Neural progenitor cell (in vitro differentiated cells): ENCODE results near the gene HELZ2.

Source experiments
- EZH2 ChIP-seq: fragments of 200-600 bp; sonication (generic); IDR thresholded peaks from 2 replicates; pipeline ENCODE4 v1.6.1; 2017; ENCODE audit warnings: antibody characterized with exemption, mild to moderate bottlenecking, moderate library complexity
- EZH2phosphoT487 ChIP-seq: fragments of 200-600 bp; sonication (generic); IDR thresholded peaks from 2 replicates; pipeline ENCODE4 v1.6.1; 2017; ENCODE audit warnings: antibody characterized with exemption
- TF ChIP-seq, protein P1 (sequence below): fragments of 200-600 bp; sonication (generic); IDR thresholded peaks from 2 replicates; pipeline ENCODE4 v1.5.1; 2017; ENCODE audit warnings: antibody characterized with exemption, mild to moderate bottlenecking

- TF ChIP-seq, protein P1, sequence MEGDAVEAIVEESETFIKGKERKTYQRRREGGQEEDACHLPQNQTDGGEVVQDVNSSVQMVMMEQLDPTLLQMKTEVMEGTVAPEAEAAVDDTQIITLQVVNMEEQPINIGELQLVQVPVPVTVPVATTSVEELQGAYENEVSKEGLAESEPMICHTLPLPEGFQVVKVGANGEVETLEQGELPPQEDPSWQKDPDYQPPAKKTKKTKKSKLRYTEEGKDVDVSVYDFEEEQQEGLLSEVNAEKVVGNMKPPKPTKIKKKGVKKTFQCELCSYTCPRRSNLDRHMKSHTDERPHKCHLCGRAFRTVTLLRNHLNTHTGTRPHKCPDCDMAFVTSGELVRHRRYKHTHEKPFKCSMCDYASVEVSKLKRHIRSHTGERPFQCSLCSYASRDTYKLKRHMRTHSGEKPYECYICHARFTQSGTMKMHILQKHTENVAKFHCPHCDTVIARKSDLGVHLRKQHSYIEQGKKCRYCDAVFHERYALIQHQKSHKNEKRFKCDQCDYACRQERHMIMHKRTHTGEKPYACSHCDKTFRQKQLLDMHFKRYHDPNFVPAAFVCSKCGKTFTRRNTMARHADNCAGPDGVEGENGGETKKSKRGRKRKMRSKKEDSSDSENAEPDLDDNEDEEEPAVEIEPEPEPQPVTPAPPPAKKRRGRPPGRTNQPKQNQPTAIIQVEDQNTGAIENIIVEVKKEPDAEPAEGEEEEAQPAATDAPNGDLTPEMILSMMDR: no peak
- TF ChIP-seq EZH2 (no peak), EZH2phosphoT487 (no peak)
Measured at GRCh38 chr20:63553251-63553932, 20.6 kb downstream of the HELZ2 start.
